ENCODE measurements around the gene TP53I3.
"Not testable (repeated sequence)": the region's sequence is repeated elsewhere in the genome, so short reads cannot be mapped to it uniquely, and the experiment has no call there.

GRCh38 chr2:24100732-24101131 lies 16.1 kb upstream of the TP53I3 start:
- TF ChIP-seq CTCF, POLR2A (IDR thresholded peaks at IDR 0.05): not testable (repeated sequence)

Measured in testis (tissue), 2 donors.